K562 (cell line): ENCODE results near the gene DKKL1. TPM values are rescaled to one million over a fixed set of nuclear protein-coding genes. Genes with fewer than 3 reads are reported as not detected.
A peak's percentile ranks its signal among the peaks of the same experiment; 100 is the strongest.

Source experiments
- ATF4 ChIP-seq: fragments of 450-650 bp; formaldehyde crosslinking; IDR thresholded peaks from 2 replicates; pipeline ENCODE4 v1.4.0; 2022; ENCODE audit warnings: mild to moderate bottlenecking, moderate library complexity
- CTBP1 ChIP-seq: fragments of 450-650 bp; IDR thresholded peaks from 2 replicates; pipeline ENCODE4 v1.6.1; 2016; ENCODE audit warnings: borderline replicate concordance
- E2F8 ChIP-seq: fragments of 450-650 bp; IDR thresholded peaks from 2 replicates; pipeline ENCODE4 v1.7.1; 2018; ENCODE audit warnings: mild to moderate bottlenecking, low read depth; ENCODE audit not compliant: partially characterized antibody
- FOXA3 ChIP-seq, 2 experiments: fragments of 450-650 bp in 1 of 2; sonication (generic) in 1 of 2; formaldehyde crosslinking; IDR thresholded peaks in 1 of 2; conservative IDR thresholded peaks in 1 of 2; 2 replicates each; pipeline versions ENCODE4 v1.4.0 to v1.8.0; 2020 to 2022; ENCODE audit warnings: mild to moderate bottlenecking in 2 of 2, missing genetic modification reagents in 1 of 2
- FOXJ3 ChIP-seq: sonication (generic); formaldehyde crosslinking; IDR thresholded peaks from 2 replicates; pipeline ENCODE4 v1.4.0; 2020; ENCODE audit warnings: mild to moderate bottlenecking, missing genetic modification reagents
- HEY1 ChIP-seq: fragments of 250-450 bp; sonication (Bioruptor Pico); IDR thresholded peaks from 2 replicates; pipeline ENCODE4 v1.5.0; 2020; ENCODE audit warnings: mild to moderate bottlenecking, moderate library complexity, borderline replicate concordance
- NFIC ChIP-seq: fragments of 450-650 bp; IDR thresholded peaks from 2 replicates; pipeline ENCODE4 v1.6.1; 2017; ENCODE audit warnings: mild to moderate bottlenecking, inconsistent platforms
- OTX1 ChIP-seq: fragments of 450-650 bp; formaldehyde crosslinking; IDR thresholded peaks from 2 replicates; pipeline ENCODE4 v1.4.0; 2022; ENCODE audit warnings: mild to moderate bottlenecking
- PHF8 ChIP-seq: fragments of 200-600 bp; sonication (generic); IDR thresholded peaks from 2 replicates; pipeline ENCODE4 v1.6.1; 2012; ENCODE audit warnings: mixed run types, mild to moderate bottlenecking, inconsistent platforms, low read length, moderate library complexity, borderline replicate concordance
- RBM34 ChIP-seq: fragments of 200-400 bp; formaldehyde crosslinking; IDR thresholded peaks from 2 replicates; pipeline ENCODE4 v1.6.1; 2018; ENCODE audit warnings: low read length, borderline replicate concordance; ENCODE audit not compliant: insufficient read depth
- TARDBP ChIP-seq: fragments of 450-650 bp; IDR thresholded peaks from 2 replicates; pipeline ENCODE4 v1.6.1; 2016
- TCF3 ChIP-seq: sonication (generic); formaldehyde crosslinking; IDR thresholded peaks from 2 replicates; pipeline ENCODE4 v1.4.0; 2020; ENCODE audit warnings: mild to moderate bottlenecking, missing genetic modification reagents
- TCF7 ChIP-seq: sonication (generic); IDR thresholded peaks from 2 replicates; pipeline ENCODE4 v1.6.1; 2016; ENCODE audit warnings: antibody characterized with exemption, borderline replicate concordance
- TFE3 ChIP-seq: fragments of 450-650 bp; formaldehyde crosslinking; IDR thresholded peaks from 2 replicates; pipeline ENCODE4 v1.4.0; 2020; ENCODE audit warnings: mild to moderate bottlenecking, mixed read lengths
- UBTF ChIP-seq, 2 experiments: IDR thresholded peaks; 2 replicates each; pipeline ENCODE4 v1.6.1; 2012; ENCODE audit warnings: improper control_type of control experiment in 2 of 2, low read depth in 2 of 2, low read length in 2 of 2, borderline replicate concordance in 1 of 2
- XRCC5 ChIP-seq: fragments of 200-400 bp; formaldehyde crosslinking; IDR thresholded peaks from 2 replicates; pipeline ENCODE4 v1.6.1; 2017; ENCODE audit warnings: low read depth, mild to moderate bottlenecking, low read length
- ZNF174 ChIP-seq: fragments of 250-450 bp; sonication (Bioruptor Pico); IDR thresholded peaks from 2 replicates; pipeline ENCODE4 v1.4.0; 2020; ENCODE audit warnings: mild to moderate bottlenecking
- ZNF224 ChIP-seq: sonication (generic); formaldehyde crosslinking; IDR thresholded peaks from 2 replicates; pipeline ENCODE4 v1.8.0; 2022; ENCODE audit warnings: mild to moderate bottlenecking, missing genetic modification reagents
- ZNF583 ChIP-seq: fragments of 250-450 bp; sonication (Bioruptor Pico); IDR thresholded peaks from 2 replicates; pipeline ENCODE4 v1.4.0; 2020
- ZNF586 ChIP-seq: fragments of 450-650 bp; formaldehyde crosslinking; conservative IDR thresholded peaks from 2 replicates; pipeline ENCODE4 v1.4.0; 2020; ENCODE audit warnings: mild to moderate bottlenecking, moderate library complexity
- polyA plus RNA-seq, 8 experiments: library from polyadenylated mRNA; depleted of rRNA in 4 of 8; stranded (reverse) in 5 of 8; unstranded in 3 of 8; fragments of >200 nt; fragmentation: Nextera tagmentation in 2 of 8; fragmentation: Illumina TruSeq in 1 of 8; extraction: Ambion mirVana in 2 of 8; extraction: Trizol in 1 of 8; gene quantifications; 2 replicates each; pipeline versions ENCODE4 v1.2.1 to v1.2.3, GENCODE V29; 2011 to 2014; ENCODE audit warnings: inconsistent platforms in 1 of 8, missing spikeins in 1 of 8
- total RNA-seq, 7 experiments: library from RNA; depleted of rRNA in 6 of 7; stranded (reverse); fragments of >200 nt in 6 of 7; fragmentation: Illumina TruSeq in 2 of 7; extraction: Trizol in 2 of 7; gene quantifications; 2 replicates each; pipeline versions ENCODE4 v1.2.1 to v1.2.3, GENCODE V29; 2011 to 2021; ENCODE audit warnings: low replicate concordance in 1 of 7

The DKKL1 gene
- total and polyA plus RNA-seq, 9 of the 15 experiments (the other 6 are each of a cell fraction or from before 2014, with no cell fraction given) = 0.15 to 1.7 (median 0.52) TPM

- TF ChIP-seq CTBP1 (peak; percentile 100), TFE3 (CRISPR knock-in tag) (no peak), NFIC (no peak), TCF7 (0 out of 2 replicates have a peak, but pooled peaks have one; percentile 11), XRCC5 (peak; percentile 46; the same call in 1 of the 2 replicates), ZNF174 (CRISPR knock-in tag) (no peak), PHF8 (peak; percentile 54; the same call in 1 of the 2 replicates), HEY1 (CRISPR knock-in tag) (no peak), TCF3 (CRISPR knock-in tag) (peak; percentile 27), E2F8 (peak; percentile 28), UBTF (IDR thresholded peaks at IDR 0.05; ENCODE audit: borderline replicate concordance in 1 of 2, low read depth in 2 of 2, low read length in 2 of 2) (no peak), FOXJ3 (CRISPR knock-in tag) (no peak), OTX1 (CRISPR knock-in tag) (no peak), FOXA3 (CRISPR knock-in tag; conservative IDR thresholded peaks at IDR 0.05 in 1 of 2, IDR thresholded peaks at IDR 0.05 in 1 of 2) (peak in 1 of 2 experiments; percentile 64; a peak in 1 of 4 replicates), ZNF586 (CRISPR knock-in tag) (no peak), TARDBP (no peak), ATF4 (CRISPR knock-in tag) (no peak), ZNF224 (CRISPR knock-in tag) (no peak), RBM34 (no peak), ZNF583 (CRISPR knock-in tag) (peak; percentile 48; the same call in 1 of the 2 replicates)
These were observed 58.9 kb downstream of the DKKL1 start (continued) for GRCh38 chr19:49422407-49423070.
